PFSK-1 (cell line): Measurements from ENCODE around the gene ACOXL.

Source experiments
- POLR2AphosphoS5 ChIP-seq: IDR thresholded peaks from 2 replicates; pipeline ENCODE4 v1.6.1; 2012; ENCODE audit warnings: low read depth, mild to moderate bottlenecking, control low read depth, low read length, moderate library complexity
- SIN3A ChIP-seq: IDR thresholded peaks from 2 replicates; pipeline ENCODE4 v1.6.1; 2012; ENCODE audit warnings: mild to moderate bottlenecking, low read length, moderate library complexity, borderline replicate concordance; ENCODE audit not compliant: insufficient read depth
- TAF1 ChIP-seq: IDR thresholded peaks from 2 replicates; pipeline ENCODE4 v1.6.1; 2012; ENCODE audit warnings: low read length, control low read depth, borderline replicate concordance; ENCODE audit not compliant: insufficient read depth
- TF ChIP-seq, protein P1 (sequence below), 2 experiments: IDR thresholded peaks; 2 replicates each; pipeline versions ENCODE4 v1.6.1 to v1.8.0; 2011 to 2012; ENCODE audit warnings: low read depth in 2 of 2, low read length in 2 of 2, control low read depth in 1 of 2, inconsistent platforms in 1 of 2, mild to moderate bottlenecking in 1 of 2, moderate library complexity in 1 of 2; ENCODE audit not compliant: insufficient read depth in 1 of 2

DNA sequence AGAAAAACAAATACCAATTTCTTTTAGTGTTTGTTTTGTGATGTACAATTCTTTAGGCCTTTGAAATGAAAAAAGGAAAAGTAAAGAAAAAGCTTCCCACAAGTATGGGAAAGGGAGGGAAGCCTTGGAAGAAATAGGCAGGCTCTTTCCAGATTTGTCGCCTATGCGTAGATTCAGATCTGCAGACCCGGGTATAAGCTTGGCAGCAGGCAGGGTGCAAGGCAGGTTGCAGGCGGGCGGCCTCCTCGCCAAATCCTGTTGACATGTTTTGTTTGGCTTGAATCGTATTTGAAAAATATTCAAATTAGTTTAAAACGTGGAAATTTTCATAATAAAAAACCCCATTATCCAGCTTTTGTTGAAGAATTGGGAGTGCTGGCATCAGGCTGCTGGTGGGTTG, 104.3 kb downstream of the ACOXL start:
- TF ChIP-seq SIN3A (no peak), TAF1 (no peak), POLR2AphosphoS5 (no peak)
- TF ChIP-seq, protein P1, sequence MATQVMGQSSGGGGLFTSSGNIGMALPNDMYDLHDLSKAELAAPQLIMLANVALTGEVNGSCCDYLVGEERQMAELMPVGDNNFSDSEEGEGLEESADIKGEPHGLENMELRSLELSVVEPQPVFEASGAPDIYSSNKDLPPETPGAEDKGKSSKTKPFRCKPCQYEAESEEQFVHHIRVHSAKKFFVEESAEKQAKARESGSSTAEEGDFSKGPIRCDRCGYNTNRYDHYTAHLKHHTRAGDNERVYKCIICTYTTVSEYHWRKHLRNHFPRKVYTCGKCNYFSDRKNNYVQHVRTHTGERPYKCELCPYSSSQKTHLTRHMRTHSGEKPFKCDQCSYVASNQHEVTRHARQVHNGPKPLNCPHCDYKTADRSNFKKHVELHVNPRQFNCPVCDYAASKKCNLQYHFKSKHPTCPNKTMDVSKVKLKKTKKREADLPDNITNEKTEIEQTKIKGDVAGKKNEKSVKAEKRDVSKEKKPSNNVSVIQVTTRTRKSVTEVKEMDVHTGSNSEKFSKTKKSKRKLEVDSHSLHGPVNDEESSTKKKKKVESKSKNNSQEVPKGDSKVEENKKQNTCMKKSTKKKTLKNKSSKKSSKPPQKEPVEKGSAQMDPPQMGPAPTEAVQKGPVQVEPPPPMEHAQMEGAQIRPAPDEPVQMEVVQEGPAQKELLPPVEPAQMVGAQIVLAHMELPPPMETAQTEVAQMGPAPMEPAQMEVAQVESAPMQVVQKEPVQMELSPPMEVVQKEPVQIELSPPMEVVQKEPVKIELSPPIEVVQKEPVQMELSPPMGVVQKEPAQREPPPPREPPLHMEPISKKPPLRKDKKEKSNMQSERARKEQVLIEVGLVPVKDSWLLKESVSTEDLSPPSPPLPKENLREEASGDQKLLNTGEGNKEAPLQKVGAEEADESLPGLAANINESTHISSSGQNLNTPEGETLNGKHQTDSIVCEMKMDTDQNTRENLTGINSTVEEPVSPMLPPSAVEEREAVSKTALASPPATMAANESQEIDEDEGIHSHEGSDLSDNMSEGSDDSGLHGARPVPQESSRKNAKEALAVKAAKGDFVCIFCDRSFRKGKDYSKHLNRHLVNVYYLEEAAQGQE (IDR thresholded peaks at IDR 0.05; ENCODE audit: insufficient read depth in 1 of 2, low read depth in 2 of 2, low read length in 2 of 2): no peak
